ENCODE measurements around the gene PTDSS2. TPM values are rescaled to one million over a fixed set of nuclear protein-coding genes. Genes with fewer than 3 reads are reported as not detected.
"Not testable (repeated sequence)": the region's sequence is repeated elsewhere in the genome, so short reads cannot be mapped to it uniquely, and the experiment has no call there.

The PTDSS2 gene
- total RNA-seq, 1 donor from 2014 or later = 26.3 TPM

DNA sequence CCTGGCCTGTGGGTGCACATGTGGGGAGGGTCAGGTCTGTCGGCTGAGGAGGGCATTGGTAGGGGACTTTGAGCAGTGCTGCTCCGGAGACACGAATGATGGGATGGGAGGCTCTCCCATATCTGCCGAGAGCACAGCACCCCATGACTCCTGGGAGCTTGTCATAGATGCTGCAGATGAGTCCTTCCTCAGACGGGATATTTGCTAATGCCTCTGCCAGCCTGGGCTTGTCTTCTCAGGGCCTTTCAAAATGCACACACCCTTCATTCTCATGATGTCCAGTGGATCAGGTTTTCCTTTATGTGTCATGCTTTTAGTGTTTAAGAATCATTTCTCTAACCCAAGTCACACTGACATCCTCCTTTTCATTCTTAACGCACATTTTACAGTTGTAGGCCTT lies 65.1 kb downstream of the PTDSS2 start:
- FAIRE-seq (peak; percentile 99), DNase-seq (ENCODE audit: low read depth) (peak; percentile 100)
- TF ChIP-seq, protein P1, sequence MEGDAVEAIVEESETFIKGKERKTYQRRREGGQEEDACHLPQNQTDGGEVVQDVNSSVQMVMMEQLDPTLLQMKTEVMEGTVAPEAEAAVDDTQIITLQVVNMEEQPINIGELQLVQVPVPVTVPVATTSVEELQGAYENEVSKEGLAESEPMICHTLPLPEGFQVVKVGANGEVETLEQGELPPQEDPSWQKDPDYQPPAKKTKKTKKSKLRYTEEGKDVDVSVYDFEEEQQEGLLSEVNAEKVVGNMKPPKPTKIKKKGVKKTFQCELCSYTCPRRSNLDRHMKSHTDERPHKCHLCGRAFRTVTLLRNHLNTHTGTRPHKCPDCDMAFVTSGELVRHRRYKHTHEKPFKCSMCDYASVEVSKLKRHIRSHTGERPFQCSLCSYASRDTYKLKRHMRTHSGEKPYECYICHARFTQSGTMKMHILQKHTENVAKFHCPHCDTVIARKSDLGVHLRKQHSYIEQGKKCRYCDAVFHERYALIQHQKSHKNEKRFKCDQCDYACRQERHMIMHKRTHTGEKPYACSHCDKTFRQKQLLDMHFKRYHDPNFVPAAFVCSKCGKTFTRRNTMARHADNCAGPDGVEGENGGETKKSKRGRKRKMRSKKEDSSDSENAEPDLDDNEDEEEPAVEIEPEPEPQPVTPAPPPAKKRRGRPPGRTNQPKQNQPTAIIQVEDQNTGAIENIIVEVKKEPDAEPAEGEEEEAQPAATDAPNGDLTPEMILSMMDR (IDR thresholded peaks at IDR 0.05; ENCODE audit: insufficient read depth, low read length, severe bottlenecking) = no peak
- Histone ChIP-seq H3K27me3 (ENCODE audit: control insufficient read depth, insufficient read depth, low read length) (no peaks in the 10 kb centered on the region), H3K36me3 (ENCODE audit: control insufficient read depth, insufficient read depth, low read length) (peaks cover 3% of the 10 kb centered on the region), H3K4me3 (ENCODE audit: low read depth, low read length) (no peak overlapping the region)

DNA sequence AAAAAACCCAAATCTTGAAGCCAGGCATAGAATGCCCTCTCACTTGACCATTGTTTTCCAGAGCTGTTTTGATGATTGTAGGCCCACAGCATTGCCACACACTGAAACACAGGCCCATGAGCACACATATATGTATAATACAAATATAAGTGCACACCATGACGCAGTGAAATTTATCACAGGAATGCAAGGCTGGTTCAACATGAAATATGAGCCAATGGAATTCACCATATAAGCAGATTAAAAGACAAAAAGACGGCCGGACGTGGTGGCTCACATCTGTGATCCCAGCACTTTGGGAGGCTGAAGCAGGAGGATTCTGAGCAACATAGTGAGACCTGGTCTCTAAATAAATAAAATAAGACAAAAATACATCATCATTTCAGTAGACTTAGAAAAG lies 66.3 kb downstream of the PTDSS2 start:
- TF ChIP-seq, protein P1 (IDR thresholded peaks at IDR 0.05; ENCODE audit: insufficient read depth, low read length, severe bottlenecking) = no peak
- DNase-seq (ENCODE audit: low read depth) = no peak
- peaks cover under 1% of the 10 kb centered on the region for H3K36me3 ChIP-seq (ENCODE audit: control insufficient read depth, insufficient read depth, low read length)
- H3K4me3 ChIP-seq (ENCODE audit: low read depth, low read length) = no peak overlapping the region
- no peak for FAIRE-seq
- no peaks in the 10 kb centered on the region for H3K27me3 ChIP-seq (ENCODE audit: control insufficient read depth, insufficient read depth, low read length)

DNA sequence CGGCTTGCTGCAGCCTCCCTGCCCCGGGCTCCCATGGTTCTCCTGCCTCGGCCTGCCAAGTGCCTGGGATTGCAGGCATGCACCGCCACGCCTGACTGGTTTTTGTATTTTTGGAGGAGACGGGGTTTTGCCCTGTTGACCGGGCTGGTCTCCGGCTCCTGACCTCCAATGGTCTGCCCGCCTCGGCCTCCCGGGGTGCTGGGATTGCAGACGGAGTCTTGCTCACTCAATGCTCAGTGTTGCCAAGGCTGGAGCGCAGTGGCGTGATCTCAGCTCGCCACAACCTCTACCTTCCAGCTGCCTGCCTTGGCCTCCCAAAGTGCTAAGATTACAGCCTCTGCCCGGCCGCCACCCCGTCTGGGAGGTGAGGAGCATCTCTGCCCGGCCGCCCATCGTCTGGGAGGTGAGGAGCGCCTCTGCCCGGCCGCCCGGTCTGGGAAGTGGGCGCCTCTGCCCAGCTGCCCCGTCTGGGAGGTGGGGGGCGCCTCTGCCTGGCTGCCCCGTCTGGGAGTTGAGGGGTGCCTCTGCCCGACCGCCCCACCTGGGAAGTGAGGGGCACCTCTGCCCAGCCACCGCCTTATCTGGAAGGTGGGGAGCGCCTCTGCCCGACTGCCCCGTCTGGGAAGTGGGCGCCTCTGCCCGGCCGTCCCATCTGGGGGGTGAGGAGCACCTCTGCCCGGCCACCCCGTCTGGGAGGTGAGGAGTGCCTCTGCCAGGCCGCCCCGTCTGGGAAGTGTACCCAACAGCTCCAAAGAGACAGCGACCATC lies 67.0 kb downstream of the PTDSS2 start:
- H3K27me3 ChIP-seq (ENCODE audit: control insufficient read depth, insufficient read depth, low read length); H3K36me3 ChIP-seq (ENCODE audit: control insufficient read depth, insufficient read depth, low read length); H3K4me3 ChIP-seq (ENCODE audit: low read depth, low read length); DNase-seq (ENCODE audit: low read depth); FAIRE-seq: not testable (repeated sequence)

DNA sequence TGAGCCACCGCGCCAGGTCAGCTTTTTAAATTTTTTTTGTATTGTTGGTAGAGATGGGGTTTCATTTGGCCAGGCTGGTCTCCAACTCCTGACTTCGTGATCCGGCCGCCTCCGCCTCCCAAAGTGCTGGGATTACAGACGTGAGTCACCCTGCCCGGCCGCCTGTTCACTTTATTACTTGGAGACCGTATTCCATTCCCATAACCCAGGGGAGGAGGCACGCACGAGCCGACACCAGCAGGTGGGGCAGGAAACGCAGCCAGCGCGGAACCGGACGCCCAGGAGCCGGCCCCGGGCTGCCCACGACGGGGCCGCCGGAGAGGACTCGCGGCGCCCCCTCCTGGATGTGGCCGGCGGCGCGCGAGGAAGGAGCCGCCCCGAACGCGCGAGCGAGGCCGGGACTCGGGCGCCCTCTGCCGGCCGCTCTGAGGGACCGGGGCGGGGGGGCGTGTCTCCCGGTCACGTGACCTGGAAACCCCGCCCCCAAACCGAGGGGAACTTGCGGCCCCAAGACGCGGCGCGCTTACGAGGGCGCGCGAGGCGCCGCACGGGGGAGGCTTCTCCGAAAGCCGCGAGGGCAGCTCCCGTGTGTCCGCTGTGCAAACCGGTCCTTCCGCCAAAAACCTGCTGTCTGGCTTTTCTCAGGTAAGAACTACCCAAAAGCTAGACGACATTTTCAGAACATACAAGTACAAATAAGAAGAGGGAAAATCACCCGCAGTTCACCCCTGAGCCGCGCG lies 68.6 kb downstream of the PTDSS2 start:
- FAIRE-seq (no peak), DNase-seq (ENCODE audit: low read depth) (peak; percentile 93)
- Histone ChIP-seq H3K4me3 (ENCODE audit: low read depth, low read length) (peak overlapping the region; percentile 2), H3K36me3 (ENCODE audit: control insufficient read depth, insufficient read depth, low read length) (no peaks in the 10 kb centered on the region), H3K27me3 (ENCODE audit: control insufficient read depth, insufficient read depth, low read length) (no peaks in the 10 kb centered on the region)
- TF ChIP-seq, protein P1 (IDR thresholded peaks at IDR 0.05; ENCODE audit: insufficient read depth, low read length, severe bottlenecking) = peak; percentile 86

DNA sequence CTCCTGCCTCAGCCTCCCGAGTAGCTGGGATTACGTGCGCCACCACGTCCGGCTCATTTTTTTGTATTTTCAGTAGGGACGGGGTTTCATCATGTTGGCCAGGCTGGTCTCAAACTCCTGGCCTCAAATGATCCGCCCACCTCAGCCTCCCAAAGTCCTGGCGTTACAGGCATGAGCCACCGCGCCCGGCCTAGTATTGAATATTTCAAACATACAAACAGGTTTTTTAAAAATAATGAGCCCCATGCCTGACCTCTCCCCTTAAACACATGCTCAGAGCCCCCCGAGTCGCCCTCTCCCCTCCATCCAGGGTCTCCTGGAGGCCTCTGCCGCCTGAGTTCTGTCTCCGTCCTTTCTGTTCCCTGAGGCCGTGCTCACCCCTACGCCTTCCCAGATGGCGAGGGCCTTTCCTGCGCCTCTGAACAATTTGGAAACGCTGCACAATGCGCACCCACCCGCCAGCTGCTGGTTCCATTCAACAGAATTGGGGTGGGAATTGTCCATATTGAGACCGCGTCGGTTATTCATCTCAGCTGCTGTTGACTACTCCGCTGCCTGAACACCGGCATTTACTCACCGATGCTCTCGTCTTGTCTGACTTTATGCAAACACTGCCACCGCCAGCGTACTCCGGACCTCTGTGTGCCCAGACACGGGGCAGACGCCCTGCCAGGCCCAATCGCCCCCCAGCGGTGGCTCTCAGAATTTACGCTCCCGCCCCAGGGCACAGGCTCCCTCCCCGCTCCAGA lies 70.5 kb downstream of the PTDSS2 start:
- Histone ChIP-seq H3K36me3 (ENCODE audit: control insufficient read depth, insufficient read depth, low read length) (no peaks in the 10 kb centered on the region), H3K27me3 (ENCODE audit: control insufficient read depth, insufficient read depth, low read length) (no peaks in the 10 kb centered on the region), H3K4me3 (ENCODE audit: low read depth, low read length) (no peak overlapping the region)
- no peak for DNase-seq (ENCODE audit: low read depth)
- FAIRE-seq = no peak
- TF ChIP-seq, protein P1 (IDR thresholded peaks at IDR 0.05; ENCODE audit: insufficient read depth, low read length, severe bottlenecking) = peak; percentile 2

DNA sequence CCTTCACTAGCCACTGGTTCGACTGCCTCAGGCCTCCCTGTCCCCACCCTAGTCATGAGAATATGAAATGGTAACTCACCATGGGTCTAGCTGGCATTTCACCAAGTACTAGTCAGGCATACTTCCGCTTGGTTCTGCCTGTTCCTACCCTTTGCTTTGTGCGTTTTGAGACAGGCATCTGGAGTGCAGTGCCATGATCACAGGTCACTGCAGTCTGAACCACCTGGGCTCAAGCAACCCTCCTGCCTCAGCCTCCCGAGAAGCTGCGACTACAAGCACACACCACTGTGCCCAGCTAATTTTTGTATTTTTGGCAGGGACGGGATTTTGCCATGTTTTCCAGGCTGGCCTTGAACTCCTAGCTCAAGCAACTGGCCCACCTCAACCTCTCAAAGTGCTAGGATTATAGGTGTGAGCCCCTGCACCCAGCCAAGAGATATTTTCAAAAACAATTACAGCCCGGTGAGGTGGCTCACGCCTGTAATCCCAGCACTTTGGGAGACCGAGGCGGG lies 71.2 kb downstream of the PTDSS2 start:
- Histone ChIP-seq H3K27me3 (ENCODE audit: control insufficient read depth, insufficient read depth, low read length) (no peaks in the 10 kb centered on the region), H3K4me3 (ENCODE audit: low read depth, low read length) (no peak overlapping the region), H3K36me3 (ENCODE audit: control insufficient read depth, insufficient read depth, low read length) (no peaks in the 10 kb centered on the region)
- TF ChIP-seq, protein P1 (IDR thresholded peaks at IDR 0.05; ENCODE audit: insufficient read depth, low read length, severe bottlenecking) = no peak
- FAIRE-seq = no peak
- no peak for DNase-seq (ENCODE audit: low read depth)

All from bronchial epithelial cell (primary cell).